Activated gamma-delta T cell treated with Interleukin-2 at 50 U/mL for 16 hours (primary cell): ENCODE measurements around the gene SYNE1.
"Not testable (repeated sequence)": the region's sequence is repeated elsewhere in the genome, so short reads cannot be mapped to it uniquely, and the experiment has no call there.

Source experiments
- DNase-seq: peaks from one replicate; pipeline ENCODE4 v3.0.0-alpha.2; 2020

The SYNE1 gene

DNA sequence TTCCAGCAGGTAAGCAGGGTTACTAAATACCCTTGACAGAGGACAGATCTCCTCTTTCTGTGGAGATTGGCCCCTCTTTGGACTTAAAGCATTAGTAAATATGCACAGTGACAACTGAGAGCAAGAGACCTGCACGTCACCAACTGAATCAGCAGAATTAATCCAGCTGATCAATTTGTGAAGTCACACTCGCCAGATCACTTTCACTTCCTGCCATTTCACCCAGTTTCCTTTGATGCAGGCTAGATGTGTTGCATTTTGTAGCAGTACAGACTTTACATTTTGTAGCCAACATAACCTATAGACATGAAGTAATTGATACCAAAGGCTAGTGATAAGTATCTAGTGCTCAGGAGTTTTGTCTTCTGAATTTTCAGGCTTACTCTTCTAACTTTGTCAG is 11.9 kb downstream of the SYNE1 start:
- no peak for DNase-seq

DNA sequence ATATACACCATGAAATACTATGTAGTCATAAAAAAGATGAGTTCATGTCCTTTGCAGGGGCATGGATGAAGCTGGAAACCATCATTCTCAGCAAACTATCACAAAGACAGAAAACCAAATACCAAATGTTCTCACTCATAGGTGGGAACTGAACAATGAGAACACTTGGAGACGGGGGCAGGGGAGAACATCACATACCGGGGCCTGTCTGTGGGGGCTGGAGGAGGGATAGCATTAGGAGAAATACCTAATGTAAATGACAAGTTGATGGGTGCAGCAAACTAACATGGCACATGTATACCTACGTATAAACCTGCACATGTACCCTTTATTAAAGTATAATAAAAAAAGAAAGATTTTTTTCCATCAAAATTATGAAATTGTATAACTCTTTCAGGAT is 22.4 kb downstream of the SYNE1 start:
- not testable (repeated sequence) for DNase-seq

DNA sequence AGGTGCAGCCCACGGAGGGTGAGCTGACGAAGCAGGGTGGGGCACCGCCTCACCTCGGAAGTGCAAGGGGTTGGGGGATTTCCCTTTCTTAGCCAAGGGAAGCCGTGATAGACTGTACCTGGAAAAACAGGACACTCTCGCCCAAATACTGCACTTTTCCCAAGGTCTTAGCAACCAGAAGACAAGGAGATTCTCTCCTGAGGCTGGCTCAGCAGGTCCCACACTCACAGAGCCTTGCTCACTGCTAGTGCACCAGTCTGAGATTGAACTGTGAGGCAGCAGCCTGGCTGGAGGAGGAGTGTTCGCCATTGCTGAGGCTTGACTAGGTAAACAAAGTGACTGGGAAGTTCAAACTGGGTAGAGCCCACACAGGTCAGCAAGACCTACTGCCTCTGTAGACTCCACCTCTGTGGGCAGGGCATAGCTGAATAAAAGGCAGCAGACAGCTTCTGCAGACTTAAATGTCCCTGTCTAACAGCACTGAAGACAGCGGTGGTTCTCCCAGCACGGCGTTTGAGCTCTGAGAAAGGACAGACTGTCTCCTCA is 28.0 kb downstream of the SYNE1 start:
- DNase-seq, result no peak

DNA sequence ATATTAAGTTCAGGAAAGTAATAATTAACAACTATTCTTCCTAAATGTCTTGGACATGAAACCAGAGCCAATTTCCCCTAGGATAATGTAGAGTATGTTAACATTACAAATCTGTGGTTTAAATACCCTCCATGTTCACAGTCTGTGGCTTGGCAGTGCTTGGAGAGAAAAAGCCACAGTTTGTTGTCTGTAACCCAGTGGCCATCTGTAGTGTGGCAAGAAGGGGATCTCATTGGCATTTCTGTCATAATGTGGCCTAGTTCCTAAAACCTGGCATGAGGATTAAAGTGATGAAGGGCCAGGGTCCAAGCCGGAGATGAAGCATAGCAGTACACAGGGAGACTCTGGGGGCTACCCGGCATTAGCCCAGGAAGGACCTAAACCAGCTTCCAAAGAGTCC is 31.2 kb downstream of the SYNE1 start:
- DNase-seq, result no peak

DNA sequence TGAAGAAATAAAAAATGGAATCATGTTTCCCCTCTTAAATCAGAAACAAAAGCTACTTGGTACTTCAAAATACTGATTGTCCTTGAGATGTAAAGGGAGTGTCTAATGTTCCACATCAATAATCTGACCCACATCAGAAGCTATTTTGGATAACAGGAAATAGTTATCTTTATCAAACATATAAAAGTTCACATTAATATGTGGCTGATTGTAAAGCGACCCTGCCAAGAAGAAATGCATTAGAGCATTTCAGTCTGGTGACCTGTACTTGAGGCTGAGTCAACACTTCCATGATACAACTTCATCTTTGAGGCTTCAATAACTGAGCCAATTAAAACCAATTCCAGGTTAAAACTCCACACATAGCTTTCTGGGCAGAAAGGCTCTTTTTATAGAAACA is 31.8 kb downstream of the SYNE1 start:
- DNase-seq, result no peak

DNA sequence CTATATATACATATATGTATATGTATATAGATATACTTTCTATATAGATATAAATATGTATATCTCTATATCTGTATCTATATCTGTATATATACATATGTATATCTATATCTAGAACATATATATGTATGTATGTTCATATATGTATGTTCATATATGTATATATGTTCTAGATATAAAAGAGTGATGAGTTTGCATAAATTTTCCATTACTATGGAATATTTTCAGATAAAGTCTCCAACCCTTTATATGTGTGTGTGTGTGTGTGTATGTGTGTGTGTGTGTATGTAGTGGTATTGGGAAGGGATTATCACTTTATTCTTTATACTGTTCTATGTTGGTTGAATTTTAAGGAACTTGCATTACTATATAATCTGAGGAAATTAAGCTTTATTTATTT is 33.3 kb downstream of the SYNE1 start:
- DNase-seq, result no peak

DNA sequence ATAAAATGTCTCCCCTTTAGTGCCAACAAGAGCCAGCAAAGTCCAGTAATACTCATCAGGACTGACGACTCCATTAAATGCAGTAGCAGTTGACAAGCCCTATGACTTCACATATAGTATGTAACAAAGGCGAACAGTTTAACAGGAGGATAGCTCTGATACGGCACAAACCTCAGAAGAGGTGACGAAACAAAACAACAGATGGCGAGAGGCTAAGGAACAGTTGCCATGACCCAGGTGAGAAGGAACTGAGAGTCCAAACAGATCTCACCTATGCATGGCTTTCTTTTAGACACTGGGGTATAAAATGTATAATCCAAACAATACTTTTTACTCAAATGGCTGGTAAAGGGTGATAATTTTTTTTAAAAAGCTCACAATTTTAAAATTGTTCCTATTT is 37.1 kb downstream of the SYNE1 start:
- no peak for DNase-seq

DNA sequence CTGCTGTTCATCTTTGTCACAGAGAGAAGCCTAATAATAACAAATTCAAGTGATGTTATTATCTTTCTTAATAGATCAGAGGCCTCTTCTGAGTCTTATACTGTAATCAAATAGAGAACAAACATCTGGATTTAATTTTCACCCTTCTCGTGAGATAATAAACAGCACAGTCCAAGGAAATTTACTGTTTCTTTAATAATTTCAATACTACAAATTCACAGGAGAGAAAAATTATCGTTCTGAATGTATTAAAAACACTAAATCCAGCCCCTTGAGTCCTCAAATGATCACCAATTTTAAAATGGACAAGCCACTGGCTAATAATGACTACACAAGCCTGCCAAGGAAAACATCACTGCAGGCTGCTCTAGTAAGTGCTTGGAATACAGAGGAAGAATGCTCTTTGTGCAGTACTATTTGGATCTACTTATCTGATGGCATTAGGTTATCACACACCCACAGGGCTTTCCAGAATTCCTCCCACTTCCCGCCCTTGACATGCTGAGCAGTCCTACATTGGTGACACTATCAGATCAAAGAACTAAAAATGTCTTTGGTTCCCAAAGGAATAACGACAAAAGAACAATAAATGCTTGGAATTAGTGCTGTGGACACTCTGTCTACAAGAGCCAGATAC is 38.1 kb downstream of the SYNE1 start:
- DNase-seq, result no peak

DNA sequence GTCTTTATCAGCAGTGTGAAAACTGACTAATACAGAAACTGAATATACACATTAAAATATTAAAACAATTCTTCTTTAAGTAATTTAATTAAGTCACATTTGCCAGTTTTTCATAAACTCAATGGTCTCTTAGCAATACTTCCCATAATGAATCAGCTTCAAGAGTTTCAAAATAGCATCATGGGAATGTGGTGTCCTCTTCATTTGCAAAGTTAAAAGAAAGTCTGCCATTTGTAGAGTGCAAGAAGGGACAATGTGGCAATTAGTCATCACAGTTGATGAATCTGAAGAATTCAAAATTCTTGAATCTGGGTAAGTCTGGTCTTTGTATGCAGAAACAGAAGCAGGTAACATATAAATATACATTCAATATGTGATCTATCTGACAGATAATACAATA is 38.7 kb downstream of the SYNE1 start:
- DNase-seq, result no peak

DNA sequence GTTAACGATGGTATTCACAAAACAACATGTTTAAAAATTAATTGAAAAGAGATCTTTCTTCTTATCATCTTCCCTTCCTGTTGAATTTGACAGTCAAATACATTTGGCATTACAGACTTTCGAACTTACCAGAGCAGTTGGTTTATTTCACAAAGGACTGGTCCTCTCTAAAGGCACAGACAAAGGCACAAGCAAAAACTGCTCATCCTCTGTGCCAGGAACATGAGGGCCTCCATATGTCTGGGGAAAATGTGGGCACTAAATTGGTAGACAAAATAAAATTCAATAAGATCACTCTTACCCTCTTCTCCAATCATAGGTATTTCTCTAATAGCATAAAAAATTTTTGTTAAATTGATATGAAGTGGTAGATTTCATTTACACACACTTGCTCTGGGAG is 40.4 kb downstream of the SYNE1 start:
- no peak for DNase-seq

DNA sequence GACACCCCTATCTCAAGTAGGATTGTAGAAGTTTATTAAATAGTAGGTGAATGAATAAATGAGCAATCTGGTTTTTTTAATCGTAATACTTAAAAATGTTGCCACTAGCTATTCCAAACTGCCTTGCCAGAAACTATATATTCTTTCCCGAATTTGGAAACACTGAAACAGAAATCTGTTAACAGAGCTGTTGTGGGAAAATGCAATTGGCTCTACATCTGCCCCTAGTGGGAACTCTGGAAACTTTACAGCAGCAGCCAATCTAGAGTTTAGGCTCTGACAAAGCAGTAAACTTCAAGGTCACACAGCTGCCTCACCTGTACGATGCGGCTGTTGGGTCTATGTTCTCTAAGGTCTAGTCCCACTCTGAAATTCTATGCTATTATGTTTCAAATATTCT is 41.7 kb downstream of the SYNE1 start:
- no peak for DNase-seq

DNA sequence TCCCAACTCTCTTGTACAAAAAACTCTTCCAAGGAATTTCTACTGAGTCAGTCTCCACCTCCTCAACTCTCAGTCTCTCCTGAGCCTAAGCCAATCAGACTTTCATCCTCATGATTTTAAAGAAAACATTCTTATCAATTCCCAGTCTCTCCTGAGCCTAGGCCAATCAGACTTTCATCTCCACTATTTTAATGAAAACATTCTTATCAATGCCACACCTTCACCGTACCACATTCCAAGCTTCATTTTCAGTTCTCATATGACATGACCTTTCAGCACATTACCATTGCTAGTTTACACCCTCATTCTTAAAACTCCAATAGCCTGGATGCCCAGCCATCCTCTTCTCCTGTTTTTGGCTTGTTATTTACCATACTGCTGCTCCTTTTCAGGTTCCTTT is 42.5 kb downstream of the SYNE1 start:
- no peak for DNase-seq

DNA sequence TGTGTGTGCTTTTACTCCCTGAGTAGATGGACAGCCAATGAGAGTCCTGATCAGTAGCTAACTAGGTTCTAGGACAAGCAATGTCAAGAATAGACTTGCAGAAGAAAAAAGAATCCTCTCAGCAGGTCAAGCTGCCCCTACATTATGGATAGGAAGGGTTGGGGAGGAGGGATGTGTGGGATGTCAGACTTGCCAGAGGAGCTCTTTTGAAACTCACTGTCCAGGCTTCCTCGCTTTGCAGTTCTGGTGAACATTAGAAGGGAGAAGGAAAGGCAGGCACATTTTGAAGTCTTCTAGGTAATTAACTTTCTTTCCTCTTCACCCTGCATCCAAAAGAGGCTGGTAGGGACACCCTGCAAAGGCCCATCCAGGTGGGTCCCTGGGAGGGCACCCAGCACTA is 48.7 kb downstream of the SYNE1 start:
- DNase-seq, result no peak

DNA sequence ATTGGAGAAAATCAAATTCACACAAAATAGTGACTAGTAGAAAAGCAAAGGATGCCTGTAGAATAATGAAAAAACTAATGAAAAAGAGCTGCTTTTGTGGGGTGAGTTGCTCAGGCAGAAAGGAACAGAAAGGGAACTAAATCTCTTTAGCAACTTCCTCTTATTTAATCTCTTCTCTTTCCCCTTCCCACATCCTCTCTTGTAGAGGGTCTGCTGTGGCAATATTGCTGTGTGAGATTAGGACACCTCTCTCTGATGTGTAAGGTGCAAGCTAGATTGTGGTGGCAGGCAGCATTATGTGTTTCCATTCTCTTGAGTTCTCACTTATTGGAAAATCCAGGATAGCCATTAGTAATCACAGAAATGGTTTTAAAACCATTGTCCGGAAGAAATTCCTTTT is 49.7 kb downstream of the SYNE1 start:
- no peak for DNase-seq

DNA sequence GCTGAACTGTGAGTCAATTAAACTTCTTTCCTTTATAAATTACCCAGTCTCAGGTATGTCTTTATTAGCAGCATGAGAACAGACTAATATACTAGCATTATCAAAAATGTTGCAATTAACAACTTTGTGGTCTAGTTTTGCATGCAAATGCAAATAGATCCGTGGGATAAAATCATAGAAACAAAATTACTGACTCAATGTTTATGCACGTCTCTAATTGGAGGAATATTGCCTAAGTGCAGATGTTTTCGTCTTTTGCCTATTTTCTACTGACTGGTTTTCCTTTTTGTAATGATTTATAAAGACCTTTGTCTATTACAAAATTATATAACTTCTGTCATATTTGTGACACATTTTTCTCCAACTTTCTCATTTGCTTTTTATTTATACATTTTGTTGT is 51.9 kb downstream of the SYNE1 start:
- no peak for DNase-seq

DNA sequence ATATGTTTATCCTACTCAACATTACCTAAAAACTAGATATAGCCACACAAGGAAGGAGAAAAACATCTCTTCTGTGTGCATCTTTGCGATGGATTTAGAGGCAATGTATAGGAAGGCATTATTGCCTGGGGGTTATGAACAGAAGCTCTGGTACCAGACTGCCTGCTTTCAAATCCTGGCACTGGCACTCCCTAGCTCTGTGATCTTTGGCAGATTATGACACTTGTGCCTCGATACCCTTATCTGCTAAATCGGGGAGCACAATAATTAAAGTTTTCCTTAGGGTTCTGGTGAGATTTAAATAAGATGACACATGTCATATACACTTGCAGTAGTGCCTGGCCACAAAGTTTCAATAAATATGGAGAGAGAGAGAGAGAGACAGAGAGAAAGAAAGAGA is 53.3 kb downstream of the SYNE1 start:
- no peak for DNase-seq

DNA sequence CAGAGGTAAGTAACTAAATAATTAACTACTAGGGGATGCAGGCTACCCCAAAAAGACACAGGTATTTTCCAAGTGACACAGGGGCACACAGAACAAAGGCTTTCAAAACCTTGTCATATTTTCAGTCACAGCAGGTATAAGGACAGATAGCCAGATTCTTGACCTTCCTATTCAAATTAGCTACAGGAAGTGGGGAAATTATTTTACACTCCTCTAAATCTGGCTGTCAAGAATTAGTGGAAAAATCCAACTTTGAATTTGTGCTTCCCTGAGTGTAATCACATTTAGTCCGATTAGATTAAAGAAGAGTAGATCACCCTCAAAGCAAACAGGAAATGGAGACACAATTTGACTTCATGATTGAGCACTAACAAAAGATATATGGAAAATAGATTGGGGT is 60.6 kb downstream of the SYNE1 start:
- DNase-seq, result no peak

DNA sequence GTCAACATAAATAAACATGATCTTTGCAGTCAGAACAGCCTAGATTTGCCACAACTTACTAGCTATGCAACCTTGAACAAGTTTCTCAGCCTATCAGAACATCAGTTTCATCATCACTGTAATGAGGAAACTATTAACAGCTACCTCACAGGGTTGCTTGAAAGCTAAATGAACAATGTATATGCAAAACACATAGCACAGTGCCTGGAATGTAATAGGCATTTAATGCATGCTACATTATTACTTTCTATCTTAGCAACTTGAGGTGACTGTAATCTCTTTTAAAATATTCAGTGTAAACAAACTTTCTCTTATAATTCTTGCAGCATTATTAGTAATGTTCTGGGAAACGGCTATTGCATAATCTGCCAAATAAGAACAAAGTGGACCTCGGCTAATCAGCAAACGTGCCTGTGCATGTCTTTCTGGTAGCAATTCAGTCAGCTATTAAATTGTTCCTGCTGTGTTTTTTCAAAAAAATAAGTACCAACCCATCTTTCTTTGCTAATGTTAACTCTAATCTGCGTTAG is 61.5 kb downstream of the SYNE1 start:
- no peak for DNase-seq

DNA sequence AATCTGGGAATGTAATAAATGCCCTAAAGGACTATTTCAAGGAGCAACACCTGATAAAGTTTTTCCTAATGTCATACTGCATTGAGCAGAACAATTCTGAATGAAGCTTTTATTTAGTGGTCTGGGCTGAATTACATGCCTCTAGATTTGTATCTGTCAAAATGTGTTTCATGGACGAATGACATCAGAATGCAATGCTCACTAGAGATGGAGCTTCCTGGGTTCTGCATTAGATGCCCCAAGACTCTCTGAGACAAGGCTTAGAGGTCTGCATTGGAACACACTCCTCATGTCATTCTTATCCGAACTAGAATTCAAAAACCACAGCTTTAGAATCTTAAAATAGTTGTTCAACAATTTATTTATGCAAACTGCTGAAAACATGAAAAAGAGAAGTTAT is 62.0 kb downstream of the SYNE1 start:
- DNase-seq, result no peak

DNA sequence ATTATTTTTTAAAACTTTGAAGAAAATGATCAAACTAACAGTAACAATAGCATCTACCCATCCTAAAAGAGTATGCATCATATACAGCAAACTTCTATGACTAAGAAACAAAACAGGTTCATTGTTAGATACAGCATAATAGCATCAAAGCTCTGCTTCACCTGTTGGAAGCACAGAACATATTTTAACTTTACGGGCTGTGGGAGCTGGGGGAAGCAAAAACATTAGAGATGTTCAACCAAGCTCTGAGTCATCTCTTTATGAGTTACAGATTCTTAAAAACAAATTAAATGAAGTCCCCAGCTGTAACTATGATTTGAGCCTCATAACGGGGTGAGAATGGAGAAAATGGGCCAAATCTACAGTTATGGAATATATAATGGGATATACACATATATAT is 63.4 kb downstream of the SYNE1 start:
- DNase-seq, result no peak

DNA sequence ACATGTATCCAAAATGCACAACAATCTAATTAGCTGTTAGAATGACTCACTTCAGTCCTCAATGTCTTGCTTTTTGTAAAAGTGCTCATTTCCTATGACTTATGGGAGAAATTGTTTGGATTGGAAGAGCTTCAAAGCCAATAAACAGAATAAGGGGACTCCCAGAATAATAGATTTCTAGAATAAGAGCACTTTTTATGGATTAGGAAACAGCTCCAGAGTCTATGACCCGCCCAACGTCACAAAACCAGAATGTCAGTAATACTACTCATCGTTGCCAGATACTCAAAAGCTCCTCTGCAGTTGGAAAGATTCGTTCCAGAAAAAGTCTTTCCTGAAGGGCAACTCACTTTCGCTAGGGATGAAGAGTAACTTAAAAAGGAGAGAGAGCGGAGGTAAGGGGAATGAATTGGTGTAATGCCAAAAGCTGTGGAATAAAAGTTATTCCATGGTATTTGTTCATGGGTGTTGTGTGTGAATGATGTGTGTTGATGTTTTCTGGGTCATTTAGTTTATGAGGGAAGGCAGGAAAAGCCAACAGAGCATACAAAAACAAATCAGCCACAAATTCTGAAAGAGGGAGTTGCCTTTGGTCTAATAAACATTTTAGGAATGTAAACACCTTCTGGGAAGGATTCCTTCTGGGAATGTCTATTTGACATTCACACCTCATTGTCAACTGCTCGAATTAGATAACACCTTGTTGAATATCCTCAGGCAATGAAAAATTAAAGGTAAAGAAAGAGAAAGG is 64.6 kb downstream of the SYNE1 start:
- no peak for DNase-seq

DNA sequence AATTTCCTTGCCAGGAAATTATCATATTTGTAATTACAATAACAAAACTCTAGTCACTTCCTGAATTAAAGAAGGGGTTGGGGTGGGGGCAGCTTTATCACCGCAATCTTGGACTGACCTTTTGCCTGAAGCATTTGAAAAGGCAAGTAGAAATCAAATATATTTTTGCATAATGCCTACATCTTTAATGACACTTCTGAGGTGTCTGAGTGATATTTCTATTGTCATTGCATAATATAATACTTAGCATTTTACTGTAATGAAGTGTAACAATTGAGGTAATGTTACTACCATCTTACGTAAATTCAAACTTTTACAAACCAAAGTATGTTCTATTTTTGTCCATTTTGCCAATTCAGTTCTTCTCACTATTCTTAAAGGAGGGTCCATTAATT is 65.2 kb downstream of the SYNE1 start:
- no peak for DNase-seq

DNA sequence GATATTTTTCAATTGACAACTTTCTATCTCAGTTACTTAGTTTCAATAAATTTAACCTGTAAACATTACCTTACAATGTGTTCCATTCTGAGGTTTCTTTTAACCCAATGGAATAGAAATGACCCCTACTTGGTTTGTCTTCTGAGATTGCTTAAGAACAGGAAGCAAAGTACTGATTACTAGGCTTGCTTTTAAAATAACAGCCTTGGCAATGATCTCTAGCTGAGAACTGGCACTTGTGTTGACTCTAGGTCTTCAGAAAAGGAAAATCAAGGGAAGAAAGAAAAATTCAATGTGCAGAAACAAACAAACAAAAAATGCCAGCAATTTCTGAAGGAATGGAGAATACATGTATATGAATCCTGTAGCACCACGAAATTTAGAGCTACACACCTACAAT is 66.1 kb downstream of the SYNE1 start:
- DNase-seq, result no peak

DNA sequence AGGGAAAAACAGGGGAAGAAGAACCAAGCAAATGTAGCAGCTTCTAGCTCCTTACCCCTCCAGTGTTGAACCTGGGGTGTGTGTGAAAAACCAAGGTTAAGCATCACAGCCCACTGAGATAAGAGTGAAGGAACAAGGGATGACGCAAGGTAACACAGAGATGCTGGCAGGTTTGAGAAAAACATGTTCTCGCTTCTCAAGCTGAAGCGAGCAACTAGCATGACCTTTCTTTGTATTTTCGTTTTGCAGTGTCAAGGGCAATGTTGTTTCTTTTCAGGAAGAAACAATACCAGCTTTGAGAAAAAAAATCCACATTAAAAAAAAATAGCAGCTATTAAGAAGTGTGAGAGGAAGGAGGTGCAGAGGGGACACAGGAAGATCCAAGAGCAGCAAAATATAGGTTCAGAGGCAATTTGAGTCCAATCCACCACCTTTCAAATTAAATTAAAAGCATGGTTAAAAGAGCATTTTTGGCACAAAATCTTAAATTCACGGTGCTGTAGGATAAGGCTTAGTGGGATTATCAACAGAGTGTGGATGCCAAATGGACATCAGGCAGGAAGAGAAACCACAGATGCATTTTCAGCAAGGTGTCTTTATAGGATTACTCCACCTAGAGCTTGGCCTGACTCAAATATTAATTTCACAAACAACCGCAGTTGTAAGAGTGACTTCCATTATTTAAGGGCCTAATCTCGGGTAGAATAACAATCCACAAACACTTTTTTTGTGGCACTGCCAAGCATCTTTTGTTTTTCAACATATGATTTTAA is 70.9 kb downstream of the SYNE1 start:
- no peak for DNase-seq
